K562 (cell line): ENCODE data around the gene NACC1. TPM values are rescaled to one million over a fixed set of nuclear protein-coding genes. Genes with fewer than 3 reads are reported as not detected.

Experiments used
- CTBP1 ChIP-seq: fragments of 450-650 bp; IDR thresholded peaks from 2 replicates; pipeline ENCODE4 v1.6.1; 2016; ENCODE audit warnings: borderline replicate concordance
- ETV1 ChIP-seq: fragments of 450-650 bp; conservative IDR thresholded peaks from 2 replicates; pipeline ENCODE4 v1.6.1; 2016; ENCODE audit warnings: missing genetic modification characterization, control low read depth, low read depth, missing compliant biosample characterization
- HDAC3 ChIP-seq: fragments of 450-650 bp; IDR thresholded peaks from 2 replicates; pipeline ENCODE4 v1.6.1; 2018; ENCODE audit warnings: borderline replicate concordance, mild to moderate bottlenecking, moderate library complexity; ENCODE audit not compliant: partially characterized antibody
- KDM4B ChIP-seq, 2 experiments: fragments of 450-650 bp in 1 of 2; sonication (generic) in 1 of 2; IDR thresholded peaks; 2 replicates each; pipeline ENCODE4 v1.6.1; 2016 to 2017; ENCODE audit warnings: borderline replicate concordance in 2 of 2, antibody characterized with exemption in 1 of 2, low read depth in 1 of 2, mild to moderate bottlenecking in 1 of 2
- MAFK ChIP-seq: IDR thresholded peaks from 2 replicates; pipeline ENCODE4 v1.6.1; 2011; ENCODE audit warnings: low read length, improper control_type of control experiment
- MTA3 ChIP-seq: fragments of 450-650 bp; formaldehyde crosslinking; IDR thresholded peaks from 2 replicates; pipeline ENCODE4 v1.6.1; 2017; ENCODE audit warnings: mild to moderate bottlenecking, borderline replicate concordance
- RBFOX2 ChIP-seq: fragments of 200-400 bp; formaldehyde crosslinking; IDR thresholded peaks from 2 replicates; pipeline ENCODE4 v1.6.1; 2017; ENCODE audit warnings: low read depth, mild to moderate bottlenecking, low read length, moderate library complexity
- SNRNP70 ChIP-seq: fragments of 200-400 bp; formaldehyde crosslinking; optimal IDR thresholded peaks from 2 replicates; pipeline ENCODE3; 2017; ENCODE audit warnings: low read depth, low read length
- TARDBP ChIP-seq: fragments of 450-650 bp; IDR thresholded peaks from 2 replicates; pipeline ENCODE4 v1.6.1; 2016
- XRCC4 ChIP-seq: IDR thresholded peaks from one replicate; pipeline ENCODE4 v1.6.1; 2011; ENCODE audit not compliant: insufficient read depth, insufficient read length; ENCODE audit errors: extremely low read depth
- ZKSCAN3 ChIP-seq: fragments of 250-450 bp; sonication (Bioruptor Pico); IDR thresholded peaks from 2 replicates; pipeline ENCODE4 v1.4.0; 2020
- ZNF175 ChIP-seq: fragments of 200-800 bp; sonication (Bioruptor generic); IDR thresholded peaks from 2 replicates; pipeline ENCODE4 v1.6.1; 2016; ENCODE audit warnings: low read depth, mild to moderate bottlenecking, missing genetic modification characterization, missing compliant biosample characterization
- ZNF436 ChIP-seq: fragments of 250-450, 450-650 bp; sonication (Bioruptor Pico); formaldehyde crosslinking; IDR thresholded peaks from 2 replicates; pipeline ENCODE4 v1.7.0; 2020; ENCODE audit warnings: mild to moderate bottlenecking
- polyA plus RNA-seq, 8 experiments: library from polyadenylated mRNA; depleted of rRNA in 4 of 8; stranded (reverse) in 5 of 8; unstranded in 3 of 8; fragments of >200 nt; fragmentation: Nextera tagmentation in 2 of 8; fragmentation: Illumina TruSeq in 1 of 8; extraction: Ambion mirVana in 2 of 8; extraction: Trizol in 1 of 8; gene quantifications; 2 replicates each; pipeline versions ENCODE4 v1.2.1 to v1.2.3, GENCODE V29; 2011 to 2014; ENCODE audit warnings: inconsistent platforms in 1 of 8, missing spikeins in 1 of 8
- total RNA-seq, 7 experiments: library from RNA; depleted of rRNA in 6 of 7; stranded (reverse); fragments of >200 nt in 6 of 7; fragmentation: Illumina TruSeq in 2 of 7; extraction: Trizol in 2 of 7; gene quantifications; 2 replicates each; pipeline versions ENCODE4 v1.2.1 to v1.2.3, GENCODE V29; 2011 to 2021; ENCODE audit warnings: low replicate concordance in 1 of 7
- TF ChIP-seq, protein P1 (sequence below): fragments of 200-800 bp; sonication (Bioruptor generic); IDR thresholded peaks from 2 replicates; pipeline ENCODE4 v1.6.1; 2016; ENCODE audit warnings: missing genetic modification characterization, missing compliant biosample characterization
- TF ChIP-seq, protein P2 (sequence below): sonication (generic); formaldehyde crosslinking; IDR thresholded peaks from 2 replicates; pipeline ENCODE4 v1.8.1; 2023; ENCODE audit warnings: mild to moderate bottlenecking, missing genetic modification reagents
- TF ChIP-seq, protein P3 (sequence below): fragments of 250-450 bp; sonication (Bioruptor Pico); IDR thresholded peaks from 2 replicates; pipeline ENCODE4 v1.8.0; 2022; ENCODE audit warnings: moderate library complexity, mild to moderate bottlenecking, inconsistent platforms
- TF ChIP-seq, protein P4 (sequence below): sonication (generic); formaldehyde crosslinking; IDR thresholded peaks from 2 replicates; pipeline ENCODE4 v1.8.1; 2022; ENCODE audit warnings: missing genetic modification reagents

The NACC1 gene
- total and polyA plus RNA-seq, 9 of the 15 experiments (the other 6 are each of a cell fraction or from before 2014, with no cell fraction given): 0.04 to 96.6 (median 25.8) TPM

DNA sequence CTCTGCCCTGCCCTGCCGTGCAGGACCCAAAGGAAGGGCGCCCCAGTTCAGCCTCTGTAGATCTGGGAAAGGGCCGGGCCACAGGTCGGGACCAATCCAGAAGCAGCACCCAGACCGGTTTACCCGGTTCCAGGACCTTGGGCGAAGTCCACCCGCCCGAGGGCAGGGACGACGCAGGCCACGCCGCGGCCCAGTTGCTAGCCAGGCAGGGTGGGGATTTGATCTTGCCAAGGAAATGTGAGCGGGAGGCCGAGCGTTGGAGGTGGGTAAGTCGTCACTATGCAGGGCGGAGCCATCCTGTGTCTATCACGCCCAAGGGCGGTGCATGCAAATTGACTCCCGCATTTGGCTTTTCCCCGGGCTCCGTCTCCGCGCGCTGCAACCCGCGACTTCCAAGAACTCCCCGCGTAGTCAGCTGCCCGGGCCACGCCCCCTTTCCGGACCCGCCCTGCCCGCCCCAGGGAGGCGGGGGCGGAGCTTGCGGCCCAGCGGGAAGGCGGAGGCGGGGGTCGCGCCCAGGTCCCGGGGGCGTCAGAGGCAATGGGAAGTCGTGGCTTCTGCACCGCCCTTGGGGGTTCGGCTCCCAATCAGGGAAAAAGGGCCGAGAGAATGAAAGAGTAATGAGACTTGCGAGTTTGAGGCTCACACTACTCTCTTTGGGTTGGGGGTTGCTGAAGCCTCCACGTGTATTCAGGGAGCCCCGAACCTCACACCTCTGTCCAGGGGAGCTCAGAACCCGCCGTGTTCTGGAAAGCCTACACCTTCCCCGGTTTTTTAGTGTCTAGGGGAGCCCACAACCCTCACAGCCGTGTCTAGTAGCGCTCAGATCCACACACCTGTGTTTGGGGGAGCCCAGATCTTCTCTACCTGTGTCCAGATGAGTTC lies 44.9 kb downstream of the NACC1 start (continued):
- TF ChIP-seq ZNF175: peak; percentile 65; the same call in 1 of the 2 replicates
- TF ChIP-seq CTBP1: peak; percentile 26; the same call in 1 of the 2 replicates
- no peak for TF ChIP-seq ZKSCAN3 (CRISPR knock-in tag)
- TF ChIP-seq KDM4B (IDR thresholded peaks at IDR 0.05; ENCODE audit: borderline replicate concordance in 2 of 2, low read depth in 1 of 2): no peak
- peak; percentile 95 for TF ChIP-seq RBFOX2
- TF ChIP-seq, protein P1, sequence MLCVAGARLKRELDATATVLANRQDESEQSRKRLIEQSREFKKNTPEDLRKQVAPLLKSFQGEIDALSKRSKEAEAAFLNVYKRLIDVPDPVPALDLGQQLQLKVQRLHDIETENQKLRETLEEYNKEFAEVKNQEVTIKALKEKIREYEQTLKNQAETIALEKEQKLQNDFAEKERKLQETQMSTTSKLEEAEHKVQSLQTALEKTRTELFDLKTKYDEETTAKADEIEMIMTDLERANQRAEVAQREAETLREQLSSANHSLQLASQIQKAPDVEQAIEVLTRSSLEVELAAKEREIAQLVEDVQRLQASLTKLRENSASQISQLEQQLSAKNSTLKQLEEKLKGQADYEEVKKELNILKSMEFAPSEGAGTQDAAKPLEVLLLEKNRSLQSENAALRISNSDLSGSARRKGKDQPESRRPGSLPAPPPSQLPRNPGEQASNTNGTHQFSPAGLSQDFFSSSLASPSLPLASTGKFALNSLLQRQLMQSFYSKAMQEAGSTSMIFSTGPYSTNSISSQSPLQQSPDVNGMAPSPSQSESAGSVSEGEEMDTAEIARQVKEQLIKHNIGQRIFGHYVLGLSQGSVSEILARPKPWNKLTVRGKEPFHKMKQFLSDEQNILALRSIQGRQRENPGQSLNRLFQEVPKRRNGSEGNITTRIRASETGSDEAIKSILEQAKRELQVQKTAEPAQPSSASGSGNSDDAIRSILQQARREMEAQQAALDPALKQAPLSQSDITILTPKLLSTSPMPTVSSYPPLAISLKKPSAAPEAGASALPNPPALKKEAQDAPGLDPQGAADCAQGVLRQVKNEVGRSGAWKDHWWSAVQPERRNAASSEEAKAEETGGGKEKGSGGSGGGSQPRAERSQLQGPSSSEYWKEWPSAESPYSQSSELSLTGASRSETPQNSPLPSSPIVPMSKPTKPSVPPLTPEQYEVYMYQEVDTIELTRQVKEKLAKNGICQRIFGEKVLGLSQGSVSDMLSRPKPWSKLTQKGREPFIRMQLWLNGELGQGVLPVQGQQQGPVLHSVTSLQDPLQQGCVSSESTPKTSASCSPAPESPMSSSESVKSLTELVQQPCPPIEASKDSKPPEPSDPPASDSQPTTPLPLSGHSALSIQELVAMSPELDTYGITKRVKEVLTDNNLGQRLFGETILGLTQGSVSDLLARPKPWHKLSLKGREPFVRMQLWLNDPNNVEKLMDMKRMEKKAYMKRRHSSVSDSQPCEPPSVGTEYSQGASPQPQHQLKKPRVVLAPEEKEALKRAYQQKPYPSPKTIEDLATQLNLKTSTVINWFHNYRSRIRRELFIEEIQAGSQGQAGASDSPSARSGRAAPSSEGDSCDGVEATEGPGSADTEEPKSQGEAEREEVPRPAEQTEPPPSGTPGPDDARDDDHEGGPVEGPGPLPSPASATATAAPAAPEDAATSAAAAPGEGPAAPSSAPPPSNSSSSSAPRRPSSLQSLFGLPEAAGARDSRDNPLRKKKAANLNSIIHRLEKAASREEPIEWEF (CRISPR knock-in tag): no peak
- TF ChIP-seq SNRNP70: no peak
- TF ChIP-seq, protein P2, sequence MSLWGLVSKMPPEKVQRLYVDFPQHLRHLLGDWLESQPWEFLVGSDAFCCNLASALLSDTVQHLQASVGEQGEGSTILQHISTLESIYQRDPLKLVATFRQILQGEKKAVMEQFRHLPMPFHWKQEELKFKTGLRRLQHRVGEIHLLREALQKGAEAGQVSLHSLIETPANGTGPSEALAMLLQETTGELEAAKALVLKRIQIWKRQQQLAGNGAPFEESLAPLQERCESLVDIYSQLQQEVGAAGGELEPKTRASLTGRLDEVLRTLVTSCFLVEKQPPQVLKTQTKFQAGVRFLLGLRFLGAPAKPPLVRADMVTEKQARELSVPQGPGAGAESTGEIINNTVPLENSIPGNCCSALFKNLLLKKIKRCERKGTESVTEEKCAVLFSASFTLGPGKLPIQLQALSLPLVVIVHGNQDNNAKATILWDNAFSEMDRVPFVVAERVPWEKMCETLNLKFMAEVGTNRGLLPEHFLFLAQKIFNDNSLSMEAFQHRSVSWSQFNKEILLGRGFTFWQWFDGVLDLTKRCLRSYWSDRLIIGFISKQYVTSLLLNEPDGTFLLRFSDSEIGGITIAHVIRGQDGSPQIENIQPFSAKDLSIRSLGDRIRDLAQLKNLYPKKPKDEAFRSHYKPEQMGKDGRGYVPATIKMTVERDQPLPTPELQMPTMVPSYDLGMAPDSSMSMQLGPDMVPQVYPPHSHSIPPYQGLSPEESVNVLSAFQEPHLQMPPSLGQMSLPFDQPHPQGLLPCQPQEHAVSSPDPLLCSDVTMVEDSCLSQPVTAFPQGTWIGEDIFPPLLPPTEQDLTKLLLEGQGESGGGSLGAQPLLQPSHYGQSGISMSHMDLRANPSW (CRISPR knock-in tag): no peak
- no peak for TF ChIP-seq TARDBP
- no peak for TF ChIP-seq MAFK
- no peak for TF ChIP-seq XRCC4
- peak; percentile 88; the same call in 1 of the 2 replicates for TF ChIP-seq MTA3
- no peak for TF ChIP-seq HDAC3
- TF ChIP-seq, protein P3, sequence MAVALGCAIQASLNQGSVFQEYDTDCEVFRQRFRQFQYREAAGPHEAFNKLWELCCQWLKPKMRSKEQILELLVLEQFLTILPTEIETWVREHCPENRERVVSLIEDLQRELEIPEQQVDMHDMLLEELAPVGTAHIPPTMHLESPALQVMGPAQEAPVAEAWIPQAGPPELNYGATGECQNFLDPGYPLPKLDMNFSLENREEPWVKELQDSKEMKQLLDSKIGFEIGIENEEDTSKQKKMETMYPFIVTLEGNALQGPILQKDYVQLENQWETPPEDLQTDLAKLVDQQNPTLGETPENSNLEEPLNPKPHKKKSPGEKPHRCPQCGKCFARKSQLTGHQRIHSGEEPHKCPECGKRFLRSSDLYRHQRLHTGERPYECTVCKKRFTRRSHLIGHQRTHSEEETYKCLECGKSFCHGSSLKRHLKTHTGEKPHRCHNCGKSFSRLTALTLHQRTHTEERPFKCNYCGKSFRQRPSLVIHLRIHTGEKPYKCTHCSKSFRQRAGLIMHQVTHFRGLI: no peak
- TF ChIP-seq ETV1 (tag): no peak
- no peak for TF ChIP-seq ZNF436
- TF ChIP-seq, protein P4, sequence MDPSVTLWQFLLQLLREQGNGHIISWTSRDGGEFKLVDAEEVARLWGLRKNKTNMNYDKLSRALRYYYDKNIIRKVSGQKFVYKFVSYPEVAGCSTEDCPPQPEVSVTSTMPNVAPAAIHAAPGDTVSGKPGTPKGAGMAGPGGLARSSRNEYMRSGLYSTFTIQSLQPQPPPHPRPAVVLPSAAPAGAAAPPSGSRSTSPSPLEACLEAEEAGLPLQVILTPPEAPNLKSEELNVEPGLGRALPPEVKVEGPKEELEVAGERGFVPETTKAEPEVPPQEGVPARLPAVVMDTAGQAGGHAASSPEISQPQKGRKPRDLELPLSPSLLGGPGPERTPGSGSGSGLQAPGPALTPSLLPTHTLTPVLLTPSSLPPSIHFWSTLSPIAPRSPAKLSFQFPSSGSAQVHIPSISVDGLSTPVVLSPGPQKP (CRISPR knock-in tag): no peak
